Left hindlimb (tissue), 1 donor: ENCODE results near the gene MYH13.

ENCODE experiments used
- DNase-seq: peaks from one replicate; pipeline ENCODE4 v3.0.0-alpha.2; 2018

Gene MYH13

GRCh38 chr17:10339051-10339450, 33.8 kb downstream of the MYH13 start:
- DNase-seq = no peak

- no peak for DNase-seq
Measured at GRCh38 chr17:10337976-10338375, 34.8 kb downstream of the MYH13 start.

DNA sequence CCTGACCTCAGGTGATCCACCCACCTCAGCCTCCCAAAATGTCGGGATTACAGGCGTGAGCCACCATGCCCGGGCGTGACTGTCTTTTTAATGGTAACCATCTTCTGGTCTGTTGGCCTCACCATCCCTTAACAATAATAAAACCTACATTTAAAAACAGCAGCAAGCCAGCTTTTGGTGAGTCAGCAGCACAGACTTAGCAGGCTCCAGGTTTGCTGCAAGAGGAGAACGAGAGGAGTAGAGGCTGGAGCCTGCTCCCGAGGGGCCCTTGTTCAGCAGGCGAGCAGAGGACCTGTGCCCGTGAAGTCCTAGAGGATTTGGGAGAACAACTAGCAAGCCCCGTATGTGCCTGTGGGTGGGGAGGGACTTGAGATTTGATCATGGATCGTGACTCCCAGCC, 35.7 kb downstream of the MYH13 start:
- DNase-seq = no peak

GRCh38 chr17:10336393-10336792, 36.4 kb downstream of the MYH13 start:
- no peak for DNase-seq

DNA sequence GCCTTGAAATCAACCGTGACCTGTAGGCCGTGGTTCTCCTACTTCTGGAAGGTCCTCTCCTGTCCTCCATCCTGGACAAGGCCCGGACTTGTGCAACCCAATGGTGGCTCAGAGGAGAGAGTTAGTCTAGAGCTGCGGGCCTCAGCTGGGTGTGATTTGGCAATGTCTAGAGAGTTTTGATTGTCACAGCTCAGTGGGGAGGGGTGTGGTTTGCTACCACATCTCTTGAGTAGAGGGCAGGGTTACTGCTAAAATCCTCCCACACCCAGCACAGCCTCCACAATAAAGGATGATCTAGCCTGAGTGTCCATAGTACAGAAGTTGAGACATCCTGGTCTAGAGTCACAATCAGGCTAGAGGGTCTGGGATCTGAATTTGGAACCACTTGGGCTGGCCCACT, 40.3 kb downstream of the MYH13 start:
- DNase-seq = no peak

- no peak for DNase-seq
Measured at GRCh38 chr17:10328971-10329923, 43.6 kb downstream of the MYH13 start.

GRCh38 chr17:10328206-10328605, 44.6 kb downstream of the MYH13 start:
- no peak for DNase-seq

DNA sequence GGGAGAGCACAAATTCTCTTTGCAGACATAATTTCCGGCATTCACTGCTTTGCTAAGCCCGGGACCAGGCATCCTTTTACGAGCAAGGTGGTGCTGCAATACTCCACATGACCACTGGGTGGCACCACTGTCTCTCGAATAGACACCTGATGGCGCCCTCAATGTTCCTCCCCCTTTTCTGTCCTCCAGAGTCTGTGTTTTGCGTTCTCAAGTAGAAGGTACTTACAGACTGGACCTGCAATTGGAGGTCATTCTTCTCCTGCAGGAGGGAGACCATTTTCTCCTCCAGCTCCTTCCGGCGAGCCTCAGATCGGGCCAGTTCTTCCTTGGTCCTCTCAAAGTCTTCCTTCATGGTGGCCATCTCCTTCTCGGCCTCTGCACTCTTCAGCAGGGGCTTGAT, 45.2 kb downstream of the MYH13 start:
- peak; percentile 80 for DNase-seq

DNA sequence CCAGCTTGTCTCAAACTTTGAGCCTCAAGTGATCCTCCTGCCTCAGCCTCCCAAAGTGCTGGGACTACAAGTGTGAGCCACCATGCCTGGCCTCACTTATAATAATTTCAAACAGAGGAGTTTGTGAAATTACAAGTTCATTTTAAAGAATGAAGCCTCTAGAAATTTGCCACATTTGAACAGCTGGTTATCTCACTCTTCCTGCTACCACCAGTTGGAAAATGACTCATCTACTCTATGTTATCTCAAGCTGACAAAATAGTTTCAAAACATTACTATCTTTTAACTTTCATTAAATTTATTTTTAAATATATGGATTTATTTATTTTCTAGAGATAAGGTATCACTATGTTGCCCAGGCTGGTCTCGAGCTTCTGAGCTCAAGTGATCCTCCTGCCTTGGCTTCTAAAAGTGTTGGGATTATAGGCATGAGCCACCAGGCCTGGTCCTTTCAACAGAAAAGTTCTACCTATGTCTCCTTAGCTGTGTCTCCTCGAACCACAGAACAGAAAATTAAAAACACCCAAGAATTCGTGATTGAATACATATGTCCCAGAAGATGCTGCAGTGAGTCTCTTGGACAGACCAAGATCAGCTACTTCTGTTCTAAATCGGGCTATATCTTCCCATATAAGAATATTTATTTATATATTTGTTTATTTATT, 47.6 kb downstream of the MYH13 start:
- DNase-seq = no peak

GRCh38 chr17:10323812-10324610, 48.8 kb downstream of the MYH13 start:
- DNase-seq = no peak

DNA sequence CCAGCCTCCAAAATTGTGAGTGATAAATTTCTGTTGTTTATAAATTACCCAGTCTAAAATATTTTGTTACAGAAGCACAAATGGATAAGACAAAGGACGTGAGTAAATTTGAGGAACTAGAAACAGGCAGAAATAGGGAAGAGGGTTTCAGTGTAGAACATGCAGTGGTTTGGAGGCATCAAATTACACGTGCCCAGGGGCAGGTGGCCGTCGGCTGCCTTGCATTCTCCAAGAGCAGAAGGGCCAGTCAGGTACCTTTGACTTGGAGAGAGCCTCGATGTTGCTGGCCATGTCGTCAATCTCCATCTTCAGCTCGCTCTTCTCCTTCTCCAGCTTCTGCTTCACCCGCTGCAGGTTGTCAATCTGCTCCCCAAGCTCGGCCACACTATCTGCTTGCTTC, 54.3 kb downstream of the MYH13 start:
- DNase-seq = no peak

DNA sequence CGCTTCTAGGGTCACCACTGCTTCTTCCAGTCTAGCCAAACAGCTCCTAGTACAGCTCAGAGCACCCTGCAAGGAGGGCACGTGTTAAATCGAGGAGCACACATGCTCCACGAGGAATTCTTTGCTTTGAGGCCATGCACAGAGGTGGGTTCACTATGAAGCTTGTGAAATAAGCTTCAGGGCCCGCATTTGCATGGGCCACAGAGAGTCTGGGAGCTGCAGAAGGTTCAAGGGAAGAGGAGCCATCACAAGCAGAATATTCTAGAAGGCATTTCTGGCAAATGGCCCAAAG, 55.3 kb downstream of the MYH13 start:
- DNase-seq = no peak

GRCh38 chr17:10316801-10317542, 55.8 kb downstream of the MYH13 start:
- peak; percentile 67 for DNase-seq

- DNase-seq = no peak
Measured at GRCh38 chr17:10314329-10314728, 58.5 kb downstream of the MYH13 start.

- DNase-seq = no peak
Measured at GRCh38 chr17:10313037-10313672, 59.7 kb downstream of the MYH13 start.

- DNase-seq = no peak
Measured at GRCh38 chr17:10311131-10311530, 61.7 kb downstream of the MYH13 start.

GRCh38 chr17:10309003-10309974, 63.5 kb downstream of the MYH13 start:
- no peak for DNase-seq

DNA sequence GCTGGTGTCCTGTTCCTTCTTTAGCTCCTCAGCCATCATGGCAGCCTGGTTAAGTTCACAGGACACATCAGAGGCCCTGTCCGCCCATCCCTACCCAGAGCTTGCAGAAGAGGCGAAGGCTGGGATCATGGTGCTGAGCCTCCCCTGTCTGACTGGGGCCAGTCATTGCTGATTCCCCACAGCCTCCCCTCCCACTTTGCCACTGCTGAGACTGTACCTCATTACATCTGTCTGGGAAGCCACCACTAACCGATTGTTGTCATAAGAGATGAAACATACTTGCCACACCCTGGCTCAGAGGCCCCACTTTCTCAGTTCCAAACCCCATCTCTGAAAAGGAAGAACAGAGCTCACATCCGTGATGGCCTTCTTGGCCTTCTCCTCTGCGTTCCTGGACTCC, 66.2 kb downstream of the MYH13 start:
- no peak for DNase-seq

DNA sequence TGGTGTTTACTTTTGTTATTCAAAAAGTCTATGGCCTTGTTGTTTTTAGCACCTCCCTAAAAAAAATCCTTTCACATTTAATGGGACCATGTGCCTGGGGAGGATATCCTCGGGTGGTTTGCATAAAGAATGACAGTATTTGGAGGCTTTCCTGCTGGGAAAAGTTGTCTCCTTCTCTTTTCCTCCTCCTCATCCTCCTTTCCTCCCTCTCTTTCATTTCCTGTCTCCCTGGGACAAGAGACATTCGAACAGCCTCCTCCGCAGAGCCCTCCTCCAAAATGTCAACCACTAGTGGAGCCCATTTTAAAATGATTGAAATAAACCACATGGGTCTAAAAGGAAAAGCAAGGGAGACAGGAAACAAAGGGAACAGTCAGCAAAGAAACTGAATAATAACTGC, 67.4 kb downstream of the MYH13 start:
- no peak for DNase-seq

GRCh38 chr17:10304758-10305300, 68.0 kb downstream of the MYH13 start:
- no peak for DNase-seq

DNA sequence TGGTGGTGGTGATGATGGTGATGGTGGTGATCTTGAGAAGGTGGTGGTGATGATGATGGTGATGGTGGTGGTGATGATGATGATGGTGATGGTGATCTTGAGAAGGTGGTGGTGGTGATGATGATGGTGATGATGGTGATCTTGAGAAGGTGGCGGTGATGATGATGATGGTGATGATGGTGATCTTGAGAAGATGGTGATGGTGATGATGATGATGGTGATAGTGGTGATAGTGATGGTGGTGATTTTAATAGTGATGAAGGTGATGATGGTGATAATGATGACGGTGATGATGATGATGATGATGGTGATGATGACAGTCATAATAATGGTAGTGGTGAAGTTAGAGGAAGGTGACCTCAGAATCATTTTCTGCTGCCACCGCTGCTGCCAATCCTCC, 75.1 kb downstream of the MYH13 start:
- DNase-seq = no peak
